NCI-H2196 treated with DMSO at 0.1 percent for 48 hours (cell line): ENCODE data around the gene PLB1.

Source experiments
- DNase-seq: peaks from one replicate; lab custom pipeline; 2025; ENCODE audit not compliant: unreplicated experiment; lab: John Stamatoyannopoulos, UW

Gene PLB1

GRCh38 chr2:28610583-28611201, 114.8 kb downstream of the PLB1 start:
- no peak for DNase-seq

- no peak for DNase-seq
Observed at GRCh38 chr2:28612131-28612812, 116.4 kb downstream of the PLB1 start.

GRCh38 chr2:28613186-28613585, 117.3 kb downstream of the PLB1 start:
- no peak for DNase-seq

GRCh38 chr2:28613633-28614501, 118.0 kb downstream of the PLB1 start:
- DNase-seq = peak; percentile 47

DNA sequence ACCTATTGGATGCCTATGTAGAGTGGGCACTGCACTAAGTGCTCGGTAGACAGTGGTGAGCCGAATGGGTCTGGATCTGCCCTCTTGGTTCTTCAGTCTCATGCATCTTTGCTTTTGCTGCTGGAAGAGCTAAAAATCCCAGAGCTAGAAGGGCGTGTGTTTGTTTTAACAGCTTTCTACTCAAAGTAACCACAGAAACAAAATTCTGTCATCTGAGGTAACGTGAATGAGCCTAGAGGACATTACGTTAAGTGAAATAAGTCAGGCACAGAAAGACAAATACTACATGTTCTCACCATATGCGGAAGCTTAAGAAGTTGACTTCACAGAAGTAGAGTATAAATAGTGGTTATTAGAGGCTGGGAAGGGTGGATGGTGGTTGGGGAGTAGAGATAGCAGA, 119.8 kb downstream of the PLB1 start:
- DNase-seq = no peak

- DNase-seq = no peak
Observed at GRCh38 chr2:28616396-28616999, 120.6 kb downstream of the PLB1 start.

DNA sequence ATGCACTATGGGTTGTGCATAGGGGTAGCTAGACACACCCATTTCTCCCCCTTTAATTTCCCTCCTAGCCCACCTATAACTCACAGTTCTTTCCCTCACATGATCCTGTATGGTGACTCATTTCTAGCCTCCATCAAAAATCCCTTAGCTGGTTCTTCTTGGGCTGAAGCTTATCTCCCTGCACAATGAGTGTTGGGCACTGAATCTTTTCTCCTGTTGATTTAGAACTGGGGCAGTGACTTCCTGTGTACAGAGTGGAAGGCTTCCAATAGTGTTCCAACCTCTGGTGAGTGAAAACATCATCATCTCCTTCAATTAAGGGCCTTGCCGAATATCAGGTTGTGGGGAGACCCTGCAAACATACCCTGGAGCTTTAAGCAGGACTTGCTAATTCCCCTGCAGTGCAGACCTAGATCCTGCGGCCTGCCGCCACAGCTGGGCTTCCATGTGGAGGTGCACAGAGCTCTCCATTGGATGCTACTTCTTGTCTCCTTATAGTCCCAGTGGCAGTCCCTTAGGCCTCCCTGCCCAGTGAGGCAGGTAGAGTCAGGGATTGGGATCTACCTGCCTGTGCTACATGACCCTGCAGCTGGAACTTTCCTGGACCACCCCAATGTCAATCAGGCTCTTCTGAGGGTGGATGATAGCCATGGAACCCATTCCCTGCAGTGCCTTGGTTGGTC, 121.8 kb downstream of the PLB1 start:
- DNase-seq = no peak

GRCh38 chr2:28618221-28619141, 122.6 kb downstream of the PLB1 start:
- DNase-seq = no peak

DNA sequence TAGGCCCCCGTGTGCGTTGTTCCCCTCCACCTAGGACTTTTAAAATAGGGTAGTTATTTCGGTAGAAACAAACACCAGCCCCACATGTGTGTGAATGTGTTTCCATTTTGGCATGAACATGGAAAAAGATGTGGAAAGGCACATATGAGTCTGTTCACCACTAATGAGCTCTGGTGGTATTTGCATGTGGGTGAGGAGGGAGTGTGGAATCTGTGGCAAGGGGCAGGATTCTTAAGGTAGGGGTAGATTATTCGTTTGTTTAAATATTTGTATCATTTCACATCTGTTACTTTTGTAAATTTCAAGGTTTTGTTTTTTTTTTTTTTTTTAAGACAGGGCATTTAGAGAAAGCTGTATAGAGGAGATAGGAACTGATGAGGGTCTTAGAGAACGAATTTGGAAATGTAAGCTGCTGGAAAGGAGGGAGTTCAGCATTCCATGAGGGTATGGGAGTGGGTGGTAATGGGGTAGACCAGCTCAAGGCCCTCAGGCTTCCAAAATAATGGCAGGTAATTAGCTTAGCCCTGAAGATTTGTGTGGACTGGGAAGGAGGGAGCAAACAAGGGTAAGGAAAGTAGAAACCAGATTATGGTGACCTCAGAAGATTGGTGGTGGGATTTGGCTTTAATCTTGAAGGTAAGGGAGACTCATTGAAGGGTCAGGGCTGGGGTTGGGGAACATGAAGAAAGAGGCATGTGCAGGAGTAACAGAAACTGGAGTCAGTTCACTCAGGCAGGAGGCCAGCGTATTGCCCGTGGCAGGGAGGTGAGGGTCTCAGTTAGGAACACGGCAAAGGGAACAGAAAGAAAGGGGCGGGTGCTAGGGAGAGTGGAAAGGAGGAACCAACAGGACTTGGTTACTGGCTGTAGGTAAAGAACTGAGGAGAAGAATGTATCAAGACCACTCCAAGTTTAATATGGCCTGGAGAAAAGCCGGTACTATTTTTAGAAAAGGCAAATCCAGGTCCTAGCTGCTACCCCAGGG, 123.6 kb downstream of the PLB1 start:
- DNase-seq = no peak

- DNase-seq = no peak
Observed at GRCh38 chr2:28620291-28620793, 124.5 kb downstream of the PLB1 start.

DNA sequence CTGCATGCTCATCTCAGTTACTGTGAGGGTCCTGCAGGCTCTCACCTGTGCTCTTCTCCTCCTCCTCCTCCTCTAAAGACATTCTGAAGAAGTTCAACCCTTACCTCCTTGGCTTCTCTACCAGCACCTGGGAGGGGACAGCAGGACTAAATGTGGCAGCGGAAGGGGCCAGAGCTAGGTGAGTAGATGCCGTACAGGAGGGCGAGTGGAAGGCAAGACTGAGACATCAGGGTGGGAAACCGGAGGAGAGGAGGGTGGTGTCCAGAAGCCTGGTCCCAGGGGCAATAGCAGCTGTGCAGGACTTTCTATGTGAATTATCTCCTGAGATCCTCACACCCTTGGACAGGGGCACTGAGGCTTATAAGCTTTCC, 124.9 kb downstream of the PLB1 start:
- DNase-seq = no peak

DNA sequence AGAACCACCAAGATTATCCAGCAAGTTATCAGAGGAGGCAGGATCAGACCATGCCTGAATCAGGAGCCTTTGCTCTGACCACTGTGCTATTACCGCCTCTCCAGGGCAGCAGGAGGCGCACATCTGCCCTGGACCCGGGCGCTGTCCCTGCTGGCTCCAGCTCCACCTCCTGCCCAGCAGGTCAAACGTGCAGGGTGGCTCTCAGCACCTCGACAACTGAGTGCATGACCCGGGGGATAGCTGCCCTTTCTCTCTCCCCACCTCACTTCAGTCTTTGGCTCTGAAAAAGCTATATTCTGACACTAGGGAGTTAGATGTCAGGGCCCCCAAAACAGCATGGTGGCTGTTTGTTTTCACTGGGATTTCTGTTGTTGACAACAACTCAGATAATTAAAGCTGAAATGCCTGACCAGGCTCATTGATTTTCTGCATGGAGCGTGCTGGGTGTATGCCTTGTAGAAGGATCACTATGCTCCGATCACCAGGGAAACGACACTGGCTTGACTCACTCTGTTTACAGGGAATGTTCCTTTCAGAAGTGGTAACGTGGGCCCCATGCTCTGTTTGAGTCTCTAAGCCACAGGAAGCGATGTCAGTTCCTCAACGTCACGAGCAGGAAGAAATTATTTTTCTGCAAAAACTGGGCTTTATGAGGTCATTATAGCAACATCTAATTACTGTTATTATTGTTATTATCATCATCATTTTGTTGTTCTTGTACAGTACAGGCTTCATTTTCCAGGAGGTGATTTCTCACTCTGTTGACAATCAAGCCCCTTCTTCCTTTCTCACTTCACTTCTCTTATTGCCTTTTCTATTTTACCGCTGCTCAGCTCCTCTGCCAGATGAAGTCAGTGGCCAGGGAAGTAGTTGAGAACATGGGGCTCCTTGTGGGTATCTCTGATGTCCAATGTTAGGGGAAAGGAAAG, 125.6 kb downstream of the PLB1 start:
- no peak for DNase-seq

DNA sequence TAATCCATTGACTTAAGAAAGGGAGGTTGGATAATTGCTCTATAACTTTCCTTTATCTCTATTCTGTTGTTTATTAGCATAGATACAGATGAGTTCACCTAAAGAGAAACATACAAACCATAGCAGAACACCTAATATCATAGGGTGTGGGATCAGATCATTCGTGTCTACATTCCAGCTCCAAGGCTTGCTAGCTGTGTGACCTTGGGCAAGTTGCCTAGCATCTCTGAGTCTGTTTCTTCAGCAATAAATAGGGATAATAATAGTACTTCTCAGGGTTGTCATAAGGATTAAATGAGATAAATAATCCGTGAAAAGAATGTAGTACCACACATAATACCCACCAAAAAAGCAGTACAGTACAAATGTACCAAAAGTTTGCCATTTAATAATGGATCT, 126.2 kb downstream of the PLB1 start:
- DNase-seq = no peak

DNA sequence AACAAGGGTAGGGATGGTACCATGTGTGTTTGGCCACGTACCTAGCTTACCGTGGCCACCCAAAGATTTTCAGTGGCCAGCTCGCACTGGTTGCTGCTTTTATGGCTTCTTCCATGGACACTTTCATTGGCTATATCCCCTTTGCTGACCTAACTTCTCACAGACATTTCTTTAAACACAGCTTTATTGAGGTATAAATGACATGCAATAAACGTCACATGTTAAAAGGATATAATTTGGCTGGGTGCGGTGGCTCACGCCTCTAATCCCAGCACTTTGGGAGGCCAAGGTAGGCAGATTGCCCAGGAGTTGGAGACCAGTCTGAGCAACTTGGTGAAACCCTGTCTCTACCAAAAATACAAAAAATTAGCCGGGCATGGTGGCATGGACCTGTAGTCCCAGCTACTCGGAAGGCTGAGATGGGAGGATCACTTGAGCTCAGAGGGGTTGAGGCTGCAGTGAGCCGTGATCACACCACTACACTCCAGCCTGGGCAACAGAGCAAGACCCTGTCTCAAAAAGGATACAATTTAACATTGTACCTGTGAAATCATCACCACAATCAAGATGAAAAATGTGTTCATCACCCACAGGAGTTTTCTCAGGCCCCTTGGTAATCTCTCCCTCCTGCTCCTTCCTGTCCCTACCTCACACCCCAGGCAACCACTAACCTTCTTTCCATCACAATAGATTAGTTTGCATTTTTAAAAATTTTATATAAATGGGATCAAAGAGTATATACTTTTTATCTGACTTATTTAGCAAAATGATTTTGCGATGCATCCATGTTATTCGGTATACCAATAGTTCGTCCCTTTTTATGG, 127.9 kb downstream of the PLB1 start:
- no peak for DNase-seq

DNA sequence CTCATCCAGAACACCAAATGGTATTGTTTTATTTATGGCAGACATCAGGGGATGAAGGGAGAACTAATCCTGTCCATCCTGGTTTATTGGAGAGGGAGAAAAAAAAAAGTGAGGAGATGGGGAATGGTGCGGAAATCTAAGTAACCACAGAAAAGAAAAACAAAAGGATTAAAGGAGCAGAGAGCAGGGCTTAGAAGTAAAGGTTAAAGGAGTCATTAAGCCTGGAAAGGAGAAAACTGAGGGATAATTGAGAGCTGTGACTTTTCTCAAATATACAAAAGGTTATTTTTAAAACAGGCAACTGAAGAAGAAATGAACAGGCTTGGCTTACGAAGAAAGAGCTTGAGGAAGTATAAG, 128.6 kb downstream of the PLB1 start:
- DNase-seq = no peak

DNA sequence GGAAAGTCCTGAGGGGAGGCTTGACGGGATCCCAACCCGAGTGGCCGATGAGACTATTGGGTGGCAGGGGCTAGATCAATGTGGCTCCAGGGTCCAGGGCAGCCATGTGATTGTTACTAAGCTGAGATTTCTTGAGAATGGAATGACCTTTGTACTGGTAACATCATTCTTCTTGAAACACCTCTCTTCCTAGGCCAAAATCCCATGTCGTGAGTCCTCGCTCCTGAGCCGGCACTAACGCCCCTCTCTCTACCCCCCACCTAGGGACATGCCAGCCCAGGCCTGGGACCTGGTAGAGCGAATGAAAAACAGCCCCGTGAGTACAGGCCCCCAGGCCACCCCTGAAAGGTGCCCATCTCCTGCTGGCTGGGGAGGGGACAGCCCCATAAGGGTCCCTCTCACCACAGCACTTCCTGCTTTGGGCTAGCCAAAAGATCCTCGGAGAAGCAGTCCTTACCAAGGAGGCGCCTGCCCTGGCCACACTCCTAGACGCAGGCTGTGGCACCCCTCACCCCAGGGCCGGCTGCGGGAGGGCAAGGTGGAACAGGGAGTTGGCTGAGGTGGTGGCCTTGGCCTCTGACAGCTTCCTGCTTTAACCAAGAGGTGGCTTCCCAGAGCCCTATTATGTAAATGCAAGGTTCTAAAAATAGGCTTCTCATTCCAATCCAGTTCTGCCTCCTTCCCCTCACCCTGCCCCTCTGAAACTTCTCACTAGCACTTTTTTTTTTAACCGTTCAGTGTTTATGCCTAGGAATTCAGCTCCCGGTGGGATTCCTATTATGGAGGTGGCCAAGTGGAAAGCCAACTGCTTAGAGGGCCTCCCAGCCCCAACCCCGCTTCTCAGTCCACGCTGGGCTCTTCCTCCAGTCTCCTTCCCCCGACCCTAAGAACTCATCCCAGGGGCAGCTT, 129.2 kb downstream of the PLB1 start:
- no peak for DNase-seq
